GM12872 (cell line): ENCODE results near the gene ARPIN.
A peak's percentile ranks its signal among the peaks of the same experiment; 100 is the strongest.

Experiments used
- CTCF ChIP-seq: IDR thresholded peaks from 3 replicates; pipeline ENCODE4 v1.5.1; 2011; ENCODE audit warnings: low read depth, mild to moderate bottlenecking, low read length, moderate library complexity; ENCODE audit not compliant: insufficient read depth

ARPIN gene

GRCh38 chr15:89878323-89878722 is 34.4 kb downstream of the ARPIN start:
- no peak for TF ChIP-seq CTCF

DNA sequence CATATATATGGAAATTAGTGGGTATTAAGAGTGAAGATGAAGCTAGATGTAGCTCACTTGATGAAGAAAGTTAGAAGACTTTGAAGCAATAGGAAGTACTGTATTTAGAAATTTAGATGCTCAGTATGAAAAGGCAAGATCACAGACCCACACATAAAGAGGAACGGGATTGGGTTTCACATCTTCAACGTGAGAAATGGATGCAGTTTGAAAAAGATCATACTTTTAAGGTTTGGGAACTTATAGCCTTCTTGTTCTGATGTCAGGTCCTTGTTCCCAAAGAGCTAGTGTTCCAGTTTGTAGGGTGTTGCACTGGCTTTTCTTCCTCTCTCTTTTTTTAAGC is 35.7 kb downstream of the ARPIN start:
- TF ChIP-seq CTCF: no peak

GRCh38 chr15:89876396-89877082 is 36.2 kb downstream of the ARPIN start:
- TF ChIP-seq CTCF: no peak

- TF ChIP-seq CTCF: no peak
These were observed 37.0 kb downstream of the ARPIN start for GRCh38 chr15:89875741-89876140.

DNA sequence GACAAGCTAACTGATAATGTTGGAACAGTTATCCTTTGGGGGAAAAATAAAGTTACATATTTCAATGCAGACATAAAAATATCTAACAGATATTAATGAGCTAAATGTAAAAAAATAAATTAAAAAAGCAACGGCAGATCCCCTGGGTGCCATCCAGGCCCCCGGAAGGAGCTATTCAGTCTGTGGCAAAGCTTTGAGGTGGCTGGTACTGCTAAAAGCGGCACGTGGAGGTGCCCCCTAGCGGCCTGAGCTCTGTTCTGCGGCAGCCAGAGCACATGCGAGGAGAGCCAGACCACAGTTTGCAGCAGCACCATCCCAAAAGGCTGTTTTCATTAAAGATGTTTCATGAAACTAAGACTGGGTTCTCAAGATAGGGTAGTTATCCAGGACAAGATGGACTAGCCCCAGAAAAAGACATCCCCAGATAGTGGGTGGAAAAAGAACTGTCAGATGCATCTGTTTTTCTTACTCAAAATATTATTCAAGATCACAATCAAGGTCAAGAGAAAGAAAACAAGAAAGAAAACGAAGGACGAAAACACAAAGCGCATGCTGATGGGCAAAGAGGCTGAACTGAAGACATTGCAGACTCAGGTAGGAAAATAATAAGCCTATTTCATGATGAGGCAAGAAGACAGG is 37.7 kb downstream of the ARPIN start:
- peak; percentile 94 for TF ChIP-seq CTCF

GRCh38 chr15:89870688-89871288 is 42.0 kb downstream of the ARPIN start:
- no peak for TF ChIP-seq CTCF

GRCh38 chr15:89870006-89870405 is 42.7 kb downstream of the ARPIN start:
- no peak for TF ChIP-seq CTCF
